ENCODE results near the gene CLEC14A. TPM values are rescaled to one million over a fixed set of nuclear protein-coding genes. Genes with fewer than 3 reads are reported as not detected.

CLEC14A gene, protein sequence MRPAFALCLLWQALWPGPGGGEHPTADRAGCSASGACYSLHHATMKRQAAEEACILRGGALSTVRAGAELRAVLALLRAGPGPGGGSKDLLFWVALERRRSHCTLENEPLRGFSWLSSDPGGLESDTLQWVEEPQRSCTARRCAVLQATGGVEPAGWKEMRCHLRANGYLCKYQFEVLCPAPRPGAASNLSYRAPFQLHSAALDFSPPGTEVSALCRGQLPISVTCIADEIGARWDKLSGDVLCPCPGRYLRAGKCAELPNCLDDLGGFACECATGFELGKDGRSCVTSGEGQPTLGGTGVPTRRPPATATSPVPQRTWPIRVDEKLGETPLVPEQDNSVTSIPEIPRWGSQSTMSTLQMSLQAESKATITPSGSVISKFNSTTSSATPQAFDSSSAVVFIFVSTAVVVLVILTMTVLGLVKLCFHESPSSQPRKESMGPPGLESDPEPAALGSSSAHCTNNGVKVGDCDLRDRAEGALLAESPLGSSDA
- total RNA-seq (ENCODE audit: unreplicated experiment) = 5.1 TPM
- long read RNA-seq, transcript CLEC14A-201 (1 exons, 2,267 nt) = major isoform, 11 of 11 reads
- long read RNA-seq, partial matches to known transcripts = 0 of 11 reads
- long read RNA-seq, other reads (novel, unspliced or antisense) = 0 of 11 reads

DNA sequence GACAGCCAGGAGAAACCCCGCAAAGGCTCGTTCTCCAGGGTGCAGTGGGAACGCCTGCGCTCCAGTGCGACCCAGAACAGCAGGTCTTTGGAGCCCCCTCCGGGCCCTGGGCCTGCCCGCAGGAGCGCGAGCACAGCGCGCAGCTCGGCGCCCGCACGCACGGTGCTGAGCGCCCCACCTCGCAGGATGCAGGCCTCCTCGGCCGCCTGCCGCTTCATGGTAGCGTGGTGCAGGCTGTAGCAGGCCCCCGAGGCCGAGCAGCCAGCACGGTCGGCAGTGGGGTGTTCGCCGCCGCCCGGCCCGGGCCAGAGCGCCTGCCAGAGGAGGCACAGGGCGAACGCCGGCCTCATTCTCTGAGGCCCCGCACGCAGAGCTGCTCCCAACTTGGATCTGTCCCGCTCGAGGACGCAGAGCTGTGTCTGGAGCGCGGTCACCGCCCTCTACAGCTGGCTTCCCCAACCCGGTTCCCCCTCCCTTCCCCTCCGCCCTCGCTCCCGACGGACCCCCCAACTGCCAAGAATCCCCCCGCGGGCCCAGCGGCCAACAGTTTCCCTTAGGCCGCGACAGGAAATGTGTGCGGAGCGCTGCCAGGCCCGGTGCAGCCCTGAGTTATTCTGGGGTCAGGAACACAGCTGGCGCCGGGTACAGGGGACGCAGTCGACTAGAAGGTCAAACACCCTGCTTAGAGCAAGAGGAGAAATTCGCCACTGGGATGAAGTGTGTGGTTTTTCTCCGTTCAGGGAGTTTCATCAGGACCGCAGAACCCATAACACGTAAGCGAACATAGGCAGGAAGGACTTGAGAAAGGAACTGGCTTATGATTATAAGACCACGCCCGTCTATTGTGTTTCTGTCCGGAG is at the start of gene CLEC14A:
TSS of gene CLEC14A (minus strand) at position 421 of the 860 bp plus-strand sequence. CDS start at position 350, 71 bp downstream.
- Mint-ChIP-seq H3K9me3 (ENCODE audit: unreplicated experiment) (no peaks in the 10 kb centered on the region), H3K4me3 (ENCODE audit: unreplicated experiment) (peak within 1 kb of the TSS; percentile 82), H3K27me3 (ENCODE audit: unreplicated experiment) (peaks cover 6% of the 10 kb centered on the region), H3K4me1 (ENCODE audit: unreplicated experiment) (peaks cover 13% of the 10 kb centered on the region), H3K27ac (ENCODE audit: unreplicated experiment) (no peak within 1 kb of the TSS), H3K36me3 (ENCODE audit: low read depth, unreplicated experiment) (no peaks in the 10 kb centered on the region)
- DNase-seq (ENCODE audit: low spot score) = peak; percentile 47
- TF ChIP-seq, protein P1, sequence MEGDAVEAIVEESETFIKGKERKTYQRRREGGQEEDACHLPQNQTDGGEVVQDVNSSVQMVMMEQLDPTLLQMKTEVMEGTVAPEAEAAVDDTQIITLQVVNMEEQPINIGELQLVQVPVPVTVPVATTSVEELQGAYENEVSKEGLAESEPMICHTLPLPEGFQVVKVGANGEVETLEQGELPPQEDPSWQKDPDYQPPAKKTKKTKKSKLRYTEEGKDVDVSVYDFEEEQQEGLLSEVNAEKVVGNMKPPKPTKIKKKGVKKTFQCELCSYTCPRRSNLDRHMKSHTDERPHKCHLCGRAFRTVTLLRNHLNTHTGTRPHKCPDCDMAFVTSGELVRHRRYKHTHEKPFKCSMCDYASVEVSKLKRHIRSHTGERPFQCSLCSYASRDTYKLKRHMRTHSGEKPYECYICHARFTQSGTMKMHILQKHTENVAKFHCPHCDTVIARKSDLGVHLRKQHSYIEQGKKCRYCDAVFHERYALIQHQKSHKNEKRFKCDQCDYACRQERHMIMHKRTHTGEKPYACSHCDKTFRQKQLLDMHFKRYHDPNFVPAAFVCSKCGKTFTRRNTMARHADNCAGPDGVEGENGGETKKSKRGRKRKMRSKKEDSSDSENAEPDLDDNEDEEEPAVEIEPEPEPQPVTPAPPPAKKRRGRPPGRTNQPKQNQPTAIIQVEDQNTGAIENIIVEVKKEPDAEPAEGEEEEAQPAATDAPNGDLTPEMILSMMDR (IDR thresholded peaks at IDR 0.05; ENCODE audit: unreplicated experiment) = no peak

DNA sequence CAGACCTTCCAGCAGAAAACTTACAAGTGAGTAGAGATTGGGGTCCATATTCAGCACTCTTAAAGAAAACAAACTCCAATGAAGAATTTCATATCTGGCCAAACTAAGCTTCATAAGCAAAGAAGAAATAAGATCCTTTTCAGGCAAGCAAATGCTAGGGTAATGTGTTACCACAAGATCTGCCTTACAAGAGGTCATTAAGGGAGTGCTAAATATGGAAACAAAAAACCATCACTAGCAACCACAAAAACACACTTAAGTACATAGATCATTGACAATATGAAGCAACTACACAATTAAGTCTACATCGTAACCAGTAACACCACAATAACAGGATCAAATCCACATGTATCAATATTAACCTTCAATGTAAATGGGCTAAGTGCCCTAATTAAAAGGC is 47.1 kb upstream of the CLEC14A start:
- Mint-ChIP-seq H3K4me1 (ENCODE audit: unreplicated experiment) (no peaks in the 10 kb centered on the region), H3K27ac (ENCODE audit: unreplicated experiment) (no peak overlapping the region), H3K27me3 (ENCODE audit: unreplicated experiment) (no peaks in the 10 kb centered on the region), H3K36me3 (ENCODE audit: low read depth, unreplicated experiment) (no peaks in the 10 kb centered on the region), H3K9me3 (ENCODE audit: unreplicated experiment) (no peaks in the 10 kb centered on the region), H3K4me3 (ENCODE audit: unreplicated experiment) (no peak overlapping the region)
- no peak for DNase-seq (ENCODE audit: low spot score)
- TF ChIP-seq, protein P1 (IDR thresholded peaks at IDR 0.05; ENCODE audit: unreplicated experiment) = no peak

DNA sequence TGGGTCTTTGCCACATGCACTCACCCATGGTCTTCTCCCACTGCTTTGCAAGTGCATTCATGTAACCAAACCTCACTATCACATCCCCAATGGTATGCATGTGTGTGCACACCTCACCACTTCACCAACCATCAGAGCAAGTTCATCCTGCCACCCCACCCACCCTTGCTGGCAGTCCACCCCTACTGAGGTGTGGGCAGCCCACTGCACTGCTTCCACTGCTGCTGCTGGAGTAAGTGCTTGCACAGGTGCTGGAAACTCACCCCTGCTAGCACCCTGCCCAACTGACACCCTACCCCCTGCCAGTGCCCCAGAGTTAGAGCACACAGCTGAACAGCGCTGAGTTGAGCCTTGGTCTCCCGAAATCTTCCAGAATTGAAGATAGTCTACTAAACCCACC is 46.1 kb upstream of the CLEC14A start:
- no peaks in the 10 kb centered on the region for H3K27me3 Mint-ChIP-seq (ENCODE audit: unreplicated experiment)
- H3K4me1 Mint-ChIP-seq (ENCODE audit: unreplicated experiment) = no peaks in the 10 kb centered on the region
- H3K9me3 Mint-ChIP-seq (ENCODE audit: unreplicated experiment) = no peaks in the 10 kb centered on the region

DNA sequence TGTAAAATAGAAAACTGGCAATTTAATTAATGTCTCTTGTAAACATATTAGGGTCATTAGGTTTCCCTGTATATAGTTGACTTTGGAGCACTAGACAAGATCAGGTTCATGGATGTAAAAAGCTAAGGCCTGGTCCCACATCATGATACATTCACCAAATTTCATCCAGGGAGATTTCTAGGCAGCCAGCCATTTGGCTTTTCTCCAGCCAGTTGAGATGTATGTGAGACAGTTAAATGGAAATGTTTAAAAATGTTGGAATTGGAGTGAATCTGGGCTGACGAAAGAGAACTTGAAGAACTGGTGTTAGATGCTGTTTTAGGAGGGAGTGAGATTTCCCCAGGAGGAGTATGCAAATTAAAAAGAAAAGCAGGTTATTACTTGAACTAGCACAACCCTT is 41.8 kb upstream of the CLEC14A start:
- DNase-seq (ENCODE audit: low spot score) = no peak
- Mint-ChIP-seq H3K9me3 (ENCODE audit: unreplicated experiment) (no peaks in the 10 kb centered on the region), H3K27ac (ENCODE audit: unreplicated experiment) (no peak overlapping the region), H3K4me1 (ENCODE audit: unreplicated experiment) (no peaks in the 10 kb centered on the region), H3K4me3 (ENCODE audit: unreplicated experiment) (no peak overlapping the region), H3K36me3 (ENCODE audit: low read depth, unreplicated experiment) (no peaks in the 10 kb centered on the region), H3K27me3 (ENCODE audit: unreplicated experiment) (no peaks in the 10 kb centered on the region)
- TF ChIP-seq, protein P1 (IDR thresholded peaks at IDR 0.05; ENCODE audit: unreplicated experiment) = no peak

More for the DNA sequence above, 46.1 kb upstream of the CLEC14A start:
- TF ChIP-seq, protein P1 (IDR thresholded peaks at IDR 0.05; ENCODE audit: unreplicated experiment) = no peak
- Mint-ChIP-seq H3K27ac (ENCODE audit: unreplicated experiment) (no peak overlapping the region), H3K4me3 (ENCODE audit: unreplicated experiment) (no peak overlapping the region), H3K36me3 (ENCODE audit: low read depth, unreplicated experiment) (no peaks in the 10 kb centered on the region)
- no peak for DNase-seq (ENCODE audit: low spot score)

Data from endothelial cell (in vitro differentiated cells).